ENCODE results near the gene AK1.
"Not testable (repeated sequence)": the region's sequence is repeated elsewhere in the genome, so short reads cannot be mapped to it uniquely, and the experiment has no call there.

The AK1 gene

GRCh38 chr9:127883959-127884358, 6.5 kb upstream of the AK1 start:
- no peak for TF ChIP-seq CTCF (conservative IDR thresholded peaks at IDR 0.05)
- H3K27ac ChIP-seq, result no peak overlapping the region

GRCh38 chr9:127881715-127882114, 4.2 kb upstream of the AK1 start:
- not testable (repeated sequence) for H3K27ac ChIP-seq

DNA sequence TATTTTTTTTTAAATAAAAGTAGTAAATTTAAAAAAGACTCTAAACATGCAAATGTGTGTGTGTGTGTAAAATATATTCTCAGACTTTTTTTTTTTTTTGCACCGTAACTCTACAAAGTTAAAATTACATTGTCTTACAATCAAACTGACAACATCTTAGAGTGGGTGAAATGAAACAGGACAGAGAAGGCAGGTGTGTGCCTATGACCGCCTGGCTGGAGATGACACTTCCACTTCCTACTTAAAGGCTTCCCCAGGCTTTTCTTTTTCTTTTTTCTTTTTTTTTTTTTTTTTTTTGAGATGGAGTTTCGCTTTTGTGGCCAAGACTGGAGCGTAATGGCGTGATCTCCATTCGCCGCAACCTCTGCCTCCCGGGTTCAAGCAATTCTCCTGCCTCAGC, 2.7 kb upstream of the AK1 start:
- TF ChIP-seq CTCF (conservative IDR thresholded peaks at IDR 0.05), result no peak
- H3K27ac ChIP-seq, result no peak overlapping the region

GRCh38 chr9:127878652-127879390, 1.3 kb upstream of the AK1 start:
- no peak for TF ChIP-seq CTCF (conservative IDR thresholded peaks at IDR 0.05)

GRCh38 chr9:127878001-127878651, 651 bp upstream of the AK1 start:
- H3K27ac ChIP-seq, result peak overlapping the region; percentile 83
- no peak for TF ChIP-seq CTCF (conservative IDR thresholded peaks at IDR 0.05)

More at GRCh38 chr9:127878652-127879390, 1.3 kb upstream of the AK1 start:
- H3K27ac ChIP-seq, result peak overlapping the region; percentile 83; the same call in 1 of the 2 replicates

DNA sequence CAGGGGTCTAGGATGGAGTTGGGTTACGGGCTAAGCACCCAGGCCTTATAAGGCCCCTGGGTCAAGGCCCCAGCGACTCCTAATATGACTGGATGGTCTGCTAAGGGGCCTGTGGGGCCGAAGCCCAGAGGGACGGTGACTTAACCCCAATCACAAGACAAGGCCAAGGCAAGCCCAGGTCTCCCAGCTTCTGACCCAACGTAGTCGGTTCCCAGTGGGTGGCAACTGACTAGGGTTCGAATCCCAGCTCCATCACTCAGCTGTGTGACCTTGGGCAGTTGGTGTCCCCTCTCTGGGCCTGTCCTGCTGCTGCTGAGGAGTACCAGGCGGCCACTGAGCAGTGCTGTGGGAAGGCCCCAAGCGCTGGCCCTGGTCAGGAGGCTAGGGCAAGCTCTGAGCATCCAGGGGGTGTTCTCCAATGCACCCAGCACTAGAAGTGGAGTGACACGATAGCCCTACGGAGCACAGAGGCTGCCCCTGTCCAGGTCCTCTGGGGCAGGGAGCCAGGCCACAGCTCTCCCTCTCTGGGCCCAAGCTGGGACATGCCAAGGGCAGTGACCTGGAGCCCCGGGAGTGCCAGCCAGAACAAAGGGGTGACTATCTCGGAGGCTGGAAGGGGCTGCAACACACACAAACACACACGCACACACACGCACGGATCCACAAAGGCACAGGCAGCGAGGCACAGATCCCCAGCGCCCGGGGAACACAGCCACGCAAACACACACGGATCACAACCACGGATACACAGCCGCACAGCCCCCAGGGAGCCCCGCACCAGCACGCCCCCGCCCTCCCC, 512 bp downstream of the AK1 start:
- TF ChIP-seq CTCF (conservative IDR thresholded peaks at IDR 0.05), result no peak
- H3K27ac ChIP-seq, result peak overlapping the region; percentile 83

DNA sequence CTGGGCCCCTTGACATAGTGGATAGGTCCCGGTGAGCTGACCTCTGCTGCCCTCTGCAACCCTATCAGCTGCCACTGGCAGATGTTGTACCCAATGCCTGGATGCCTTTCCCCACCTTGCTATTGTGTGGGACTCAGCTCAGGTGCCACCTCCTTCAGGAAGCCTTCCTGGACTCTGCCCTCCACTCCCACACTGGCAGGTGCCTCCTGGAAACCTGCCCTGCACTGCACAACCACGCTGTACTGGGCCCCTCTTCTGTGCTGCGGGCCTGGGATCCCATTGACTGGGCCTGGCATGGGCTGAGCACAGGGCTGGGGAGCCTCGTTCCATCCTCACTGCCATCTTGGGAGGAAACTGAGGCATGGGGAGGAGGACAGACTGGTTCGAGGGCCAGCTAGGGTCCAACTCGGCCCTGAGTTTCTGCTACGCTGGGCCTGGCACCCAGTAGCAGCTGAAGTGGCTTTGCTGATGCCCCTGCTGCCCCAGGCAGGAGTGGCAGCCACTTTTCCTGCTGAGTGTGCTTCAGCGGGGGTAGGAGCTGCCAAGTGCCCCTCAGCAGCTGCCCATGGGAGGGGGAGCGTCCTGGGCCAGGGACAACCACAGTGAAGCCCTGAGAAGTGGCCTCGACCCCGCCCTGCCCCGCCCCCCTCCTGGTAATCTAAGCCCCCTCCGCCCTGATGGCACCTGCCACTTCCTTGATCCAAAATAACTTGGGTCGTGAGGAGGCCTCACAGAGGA, 1.3 kb downstream of the AK1 start:
- no peak for TF ChIP-seq CTCF (conservative IDR thresholded peaks at IDR 0.05)
- peak overlapping the region; percentile 83 for H3K27ac ChIP-seq
